ENCODE measurements around the gene FNDC3B.

DNA sequence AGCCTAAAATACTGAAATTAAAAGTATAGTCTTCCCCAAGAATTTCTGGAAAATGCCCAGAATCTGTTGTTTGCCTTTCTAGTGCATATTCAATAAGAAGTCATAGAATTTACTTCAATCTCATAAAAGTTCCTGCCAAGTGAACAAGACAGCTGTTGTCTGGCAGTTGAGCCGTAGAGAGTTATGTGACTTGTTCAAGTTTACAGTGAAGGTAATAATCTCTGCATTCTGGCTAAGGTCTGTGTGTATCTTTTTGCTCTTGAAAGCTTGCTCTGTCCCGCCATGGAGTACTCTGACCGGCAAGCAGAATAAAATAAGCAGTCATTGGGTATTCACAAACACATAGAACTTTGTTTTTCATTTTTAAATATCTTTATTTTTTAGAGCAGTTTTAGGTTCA is 331.0 kb downstream of the FNDC3B start:
- TF ChIP-seq, protein P1, sequence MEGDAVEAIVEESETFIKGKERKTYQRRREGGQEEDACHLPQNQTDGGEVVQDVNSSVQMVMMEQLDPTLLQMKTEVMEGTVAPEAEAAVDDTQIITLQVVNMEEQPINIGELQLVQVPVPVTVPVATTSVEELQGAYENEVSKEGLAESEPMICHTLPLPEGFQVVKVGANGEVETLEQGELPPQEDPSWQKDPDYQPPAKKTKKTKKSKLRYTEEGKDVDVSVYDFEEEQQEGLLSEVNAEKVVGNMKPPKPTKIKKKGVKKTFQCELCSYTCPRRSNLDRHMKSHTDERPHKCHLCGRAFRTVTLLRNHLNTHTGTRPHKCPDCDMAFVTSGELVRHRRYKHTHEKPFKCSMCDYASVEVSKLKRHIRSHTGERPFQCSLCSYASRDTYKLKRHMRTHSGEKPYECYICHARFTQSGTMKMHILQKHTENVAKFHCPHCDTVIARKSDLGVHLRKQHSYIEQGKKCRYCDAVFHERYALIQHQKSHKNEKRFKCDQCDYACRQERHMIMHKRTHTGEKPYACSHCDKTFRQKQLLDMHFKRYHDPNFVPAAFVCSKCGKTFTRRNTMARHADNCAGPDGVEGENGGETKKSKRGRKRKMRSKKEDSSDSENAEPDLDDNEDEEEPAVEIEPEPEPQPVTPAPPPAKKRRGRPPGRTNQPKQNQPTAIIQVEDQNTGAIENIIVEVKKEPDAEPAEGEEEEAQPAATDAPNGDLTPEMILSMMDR (IDR thresholded peaks at IDR 0.05), result no peak
- TF ChIP-seq POLR2A (IDR thresholded peaks at IDR 0.05), result no peak
